ENCODE data around the gene RRP9.
A peak's percentile ranks its signal among the peaks of the same experiment; 100 is the strongest.

Gene RRP9

DNA sequence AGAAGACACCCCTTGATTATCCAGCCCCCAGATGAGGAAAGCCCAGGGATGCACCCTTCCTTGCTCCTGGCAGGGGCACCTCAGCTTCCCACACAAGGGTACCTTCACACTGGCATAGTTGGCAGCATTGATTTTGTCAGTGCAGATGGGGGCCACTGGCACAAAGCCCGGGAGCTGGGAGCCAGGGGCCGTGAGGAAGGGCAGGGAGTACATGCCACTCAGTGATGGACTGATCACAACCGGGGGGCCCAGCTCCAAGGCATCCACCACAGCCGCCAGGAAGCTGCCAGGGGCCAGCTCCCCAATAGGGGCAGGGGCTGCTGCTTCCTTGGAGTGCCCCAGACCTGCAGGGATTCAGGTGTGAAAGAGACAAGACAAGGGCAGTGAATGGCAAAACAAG lies 28.1 kb upstream of the RRP9 start:
- TF ChIP-seq, protein P1, sequence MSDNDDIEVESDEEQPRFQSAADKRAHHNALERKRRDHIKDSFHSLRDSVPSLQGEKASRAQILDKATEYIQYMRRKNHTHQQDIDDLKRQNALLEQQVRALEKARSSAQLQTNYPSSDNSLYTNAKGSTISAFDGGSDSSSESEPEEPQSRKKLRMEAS (IDR thresholded peaks at IDR 0.05): no peak
- TF ChIP-seq RAD21 (IDR thresholded peaks at IDR 0.05; ENCODE audit: low read depth) (no peak), EP300 (IDR thresholded peaks at IDR 0.05; ENCODE audit: borderline replicate concordance) (no peak), YY1 (IDR thresholded peaks at IDR 0.05; ENCODE audit: low read depth) (no peak), NFIC (IDR thresholded peaks at IDR 0.05) (no peak), TEAD4 (IDR thresholded peaks at IDR 0.05) (no peak), EGR1 (IDR thresholded peaks at IDR 0.05) (no peak), CREB1 (IDR thresholded peaks at IDR 0.05; ENCODE audit: low read depth) (no peak), TCF12 (IDR thresholded peaks at IDR 0.05; ENCODE audit: low read depth) (no peak), CEBPB (IDR thresholded peaks at IDR 0.05) (no peak)
- TF ChIP-seq, protein P2, sequence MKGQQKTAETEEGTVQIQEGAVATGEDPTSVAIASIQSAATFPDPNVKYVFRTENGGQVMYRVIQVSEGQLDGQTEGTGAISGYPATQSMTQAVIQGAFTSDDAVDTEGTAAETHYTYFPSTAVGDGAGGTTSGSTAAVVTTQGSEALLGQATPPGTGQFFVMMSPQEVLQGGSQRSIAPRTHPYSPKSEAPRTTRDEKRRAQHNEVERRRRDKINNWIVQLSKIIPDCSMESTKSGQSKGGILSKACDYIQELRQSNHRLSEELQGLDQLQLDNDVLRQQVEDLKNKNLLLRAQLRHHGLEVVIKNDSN (IDR thresholded peaks at IDR 0.05): no peak

DNA sequence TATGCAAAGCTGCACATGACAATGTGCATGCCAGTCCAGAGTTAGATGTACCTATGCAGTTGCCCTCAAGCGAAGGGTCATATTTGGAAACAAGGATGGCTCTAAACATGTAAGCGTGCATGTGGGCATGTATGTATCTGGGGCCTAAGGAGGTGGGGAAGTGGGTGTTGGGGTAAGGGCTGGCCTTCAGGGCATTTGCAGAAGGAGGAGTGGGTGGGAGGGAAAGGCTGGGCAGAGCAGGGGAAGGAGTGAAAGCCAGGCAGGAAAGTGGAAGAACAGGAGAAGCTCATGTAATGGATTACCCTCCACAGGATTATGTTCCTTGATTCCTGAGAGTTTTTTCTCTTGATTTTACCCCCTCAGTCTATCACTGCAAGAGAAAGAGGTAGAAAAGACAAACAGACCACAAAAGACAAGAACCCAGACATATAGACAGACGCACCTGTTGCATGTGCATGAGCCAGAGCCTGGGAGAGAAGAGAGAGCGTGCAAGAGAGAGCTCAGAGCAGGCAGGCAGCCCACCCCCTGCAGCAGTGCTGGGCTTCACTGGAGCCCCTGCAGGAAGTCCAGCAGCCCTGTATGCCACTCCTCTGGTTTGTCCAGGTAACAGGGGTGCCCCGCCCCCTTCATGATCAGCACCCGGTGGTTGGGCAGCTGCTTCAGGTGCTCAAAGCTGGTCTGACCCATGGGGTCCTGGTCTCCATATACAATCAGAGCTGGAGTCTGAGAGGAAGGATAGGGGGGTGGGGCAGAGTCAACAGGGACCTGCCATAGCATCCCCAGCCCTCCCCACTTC lies 27.4 kb upstream of the RRP9 start:
- no peak for TF ChIP-seq NFIC (IDR thresholded peaks at IDR 0.05)
- TF ChIP-seq ZBTB7A (IDR thresholded peaks at IDR 0.05; ENCODE audit: low read depth): 0 out of 2 replicates have a peak, but pooled peaks have one; percentile 35
- no peak for TF ChIP-seq FOXM1 (IDR thresholded peaks at IDR 0.05; ENCODE audit: borderline replicate concordance, low read depth)

DNA sequence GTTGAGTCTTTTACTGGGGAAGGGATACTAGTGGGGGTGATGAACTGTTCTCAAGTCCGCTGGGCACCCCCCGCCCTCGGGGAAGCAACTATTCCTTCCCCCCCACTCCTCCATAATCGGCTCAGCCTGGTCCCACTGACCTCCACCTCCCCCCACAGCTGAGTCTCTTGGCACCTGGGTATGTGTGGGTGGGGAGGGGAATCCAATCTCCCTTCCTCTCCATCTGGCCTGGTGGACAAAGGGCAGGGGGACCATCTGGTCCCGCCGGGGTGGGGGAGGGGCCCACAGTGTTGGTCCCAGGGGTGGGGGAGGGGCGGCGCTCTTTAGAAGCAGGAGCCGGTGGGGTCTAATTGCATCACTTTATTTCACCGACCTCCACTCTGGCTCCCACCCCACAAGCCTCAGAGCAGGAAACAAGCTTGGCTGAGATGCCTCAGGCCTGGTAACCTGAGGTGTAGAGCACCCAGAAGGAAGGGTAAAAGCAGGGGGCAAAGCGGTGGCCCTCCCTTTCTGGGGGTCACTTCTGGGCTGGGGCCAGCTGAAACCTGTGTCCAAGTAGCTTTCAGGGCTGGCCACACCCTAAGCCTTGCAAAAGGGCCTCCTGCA lies 26.6 kb upstream of the RRP9 start:
- TF ChIP-seq TCF12 (IDR thresholded peaks at IDR 0.05; ENCODE audit: low read depth): 0 out of 2 replicates have a peak, but pooled peaks have one; percentile 17
- 0 out of 2 replicates have a peak, but pooled peaks have one; percentile 19 for TF ChIP-seq EGR1 (IDR thresholded peaks at IDR 0.05)
- TF ChIP-seq, protein P2 (IDR thresholded peaks at IDR 0.05): no peak

DNA sequence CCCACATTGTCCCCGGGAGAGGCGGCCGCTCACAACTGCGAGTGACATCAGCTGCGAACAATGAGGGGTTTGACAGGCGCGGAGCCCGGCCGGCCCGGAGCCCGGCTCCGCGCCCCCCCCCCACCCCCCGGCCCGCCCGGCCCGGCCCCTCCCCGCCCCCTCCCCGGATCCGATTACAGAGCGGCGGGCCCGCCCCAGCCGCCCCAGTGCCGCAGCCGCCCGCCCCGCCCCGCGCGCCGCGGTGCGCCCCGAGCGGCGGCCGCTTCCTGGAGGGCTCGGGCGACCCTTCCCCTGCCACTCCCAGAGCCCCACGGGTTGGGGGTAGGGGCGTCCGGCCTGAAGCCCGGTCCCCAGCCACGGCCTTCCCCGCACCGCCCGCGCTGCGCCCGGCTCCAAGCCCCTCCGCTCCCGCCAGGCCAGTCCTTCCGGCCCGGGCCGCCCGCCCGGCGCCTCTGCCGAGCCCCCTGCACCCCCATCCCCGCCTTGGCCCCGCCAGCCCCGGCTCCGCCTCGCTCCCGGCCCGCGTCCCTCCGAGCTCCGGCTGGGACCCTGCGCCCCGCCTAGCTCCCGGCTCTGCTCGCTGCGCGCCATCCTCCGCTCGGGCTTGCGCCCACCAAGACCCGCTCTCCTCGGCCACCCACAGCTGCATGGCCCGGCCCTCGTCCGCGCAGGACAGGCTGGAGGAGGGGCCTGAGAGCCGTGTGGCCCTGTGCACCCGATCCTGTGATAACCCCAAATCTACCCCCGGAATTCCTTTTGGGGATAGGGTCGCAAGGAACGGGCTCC lies 25.9 kb upstream of the RRP9 start, which contains the start of gene PCBP4:
TSS of gene PCBP4 (minus strand) at position 71 of the 786 bp plus-strand sequence. CDS start 6,214 bp downstream, outside the sequence.
- TF ChIP-seq ZBTB7A (IDR thresholded peaks at IDR 0.05; ENCODE audit: low read depth) (peak; percentile 87), YY1 (IDR thresholded peaks at IDR 0.05; ENCODE audit: low read depth) (no peak)

DNA sequence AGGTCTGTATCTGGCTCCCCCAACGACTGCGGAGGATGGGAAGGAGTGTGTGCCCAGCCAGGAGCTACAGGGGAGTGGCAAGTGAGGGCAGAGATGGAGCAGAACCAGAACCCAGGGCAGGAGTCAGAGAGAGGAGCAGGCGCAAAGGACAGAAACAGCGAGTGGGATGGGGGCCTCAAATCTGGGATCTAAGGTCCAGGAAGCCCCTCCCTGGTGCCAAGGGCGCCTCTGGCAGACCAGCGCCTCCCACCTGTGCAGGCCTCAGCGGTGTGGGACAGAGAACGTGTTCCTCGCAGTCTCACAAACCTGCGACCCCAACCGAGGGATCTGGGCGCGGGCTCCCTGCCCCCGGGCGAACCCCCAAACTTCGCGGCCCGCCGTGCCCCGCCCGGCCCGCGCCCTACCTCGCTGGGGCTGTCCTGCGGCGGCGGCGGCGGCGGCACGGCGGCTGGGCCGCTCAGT lies 25.2 kb upstream of the RRP9 start:
- TF ChIP-seq, protein P1 (IDR thresholded peaks at IDR 0.05): no peak
- TF ChIP-seq EGR1 (IDR thresholded peaks at IDR 0.05) (no peak), RAD21 (IDR thresholded peaks at IDR 0.05; ENCODE audit: low read depth) (no peak), CREB1 (IDR thresholded peaks at IDR 0.05; ENCODE audit: low read depth) (no peak), ZBTB7A (IDR thresholded peaks at IDR 0.05; ENCODE audit: low read depth) (no peak), YY1 (IDR thresholded peaks at IDR 0.05; ENCODE audit: low read depth) (no peak), TCF12 (IDR thresholded peaks at IDR 0.05; ENCODE audit: low read depth) (no peak), CEBPB (IDR thresholded peaks at IDR 0.05) (no peak), TAF1 (IDR thresholded peaks at IDR 0.05; ENCODE audit: low read depth) (no peak), TEAD4 (IDR thresholded peaks at IDR 0.05) (no peak), NFIC (IDR thresholded peaks at IDR 0.05) (no peak), EP300 (IDR thresholded peaks at IDR 0.05; ENCODE audit: borderline replicate concordance) (no peak)
- TF ChIP-seq, protein P3, sequence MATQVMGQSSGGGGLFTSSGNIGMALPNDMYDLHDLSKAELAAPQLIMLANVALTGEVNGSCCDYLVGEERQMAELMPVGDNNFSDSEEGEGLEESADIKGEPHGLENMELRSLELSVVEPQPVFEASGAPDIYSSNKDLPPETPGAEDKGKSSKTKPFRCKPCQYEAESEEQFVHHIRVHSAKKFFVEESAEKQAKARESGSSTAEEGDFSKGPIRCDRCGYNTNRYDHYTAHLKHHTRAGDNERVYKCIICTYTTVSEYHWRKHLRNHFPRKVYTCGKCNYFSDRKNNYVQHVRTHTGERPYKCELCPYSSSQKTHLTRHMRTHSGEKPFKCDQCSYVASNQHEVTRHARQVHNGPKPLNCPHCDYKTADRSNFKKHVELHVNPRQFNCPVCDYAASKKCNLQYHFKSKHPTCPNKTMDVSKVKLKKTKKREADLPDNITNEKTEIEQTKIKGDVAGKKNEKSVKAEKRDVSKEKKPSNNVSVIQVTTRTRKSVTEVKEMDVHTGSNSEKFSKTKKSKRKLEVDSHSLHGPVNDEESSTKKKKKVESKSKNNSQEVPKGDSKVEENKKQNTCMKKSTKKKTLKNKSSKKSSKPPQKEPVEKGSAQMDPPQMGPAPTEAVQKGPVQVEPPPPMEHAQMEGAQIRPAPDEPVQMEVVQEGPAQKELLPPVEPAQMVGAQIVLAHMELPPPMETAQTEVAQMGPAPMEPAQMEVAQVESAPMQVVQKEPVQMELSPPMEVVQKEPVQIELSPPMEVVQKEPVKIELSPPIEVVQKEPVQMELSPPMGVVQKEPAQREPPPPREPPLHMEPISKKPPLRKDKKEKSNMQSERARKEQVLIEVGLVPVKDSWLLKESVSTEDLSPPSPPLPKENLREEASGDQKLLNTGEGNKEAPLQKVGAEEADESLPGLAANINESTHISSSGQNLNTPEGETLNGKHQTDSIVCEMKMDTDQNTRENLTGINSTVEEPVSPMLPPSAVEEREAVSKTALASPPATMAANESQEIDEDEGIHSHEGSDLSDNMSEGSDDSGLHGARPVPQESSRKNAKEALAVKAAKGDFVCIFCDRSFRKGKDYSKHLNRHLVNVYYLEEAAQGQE (IDR thresholded peaks at IDR 0.05; ENCODE audit: low read depth): no peak
- TF ChIP-seq, protein P2 (IDR thresholded peaks at IDR 0.05): no peak

DNA sequence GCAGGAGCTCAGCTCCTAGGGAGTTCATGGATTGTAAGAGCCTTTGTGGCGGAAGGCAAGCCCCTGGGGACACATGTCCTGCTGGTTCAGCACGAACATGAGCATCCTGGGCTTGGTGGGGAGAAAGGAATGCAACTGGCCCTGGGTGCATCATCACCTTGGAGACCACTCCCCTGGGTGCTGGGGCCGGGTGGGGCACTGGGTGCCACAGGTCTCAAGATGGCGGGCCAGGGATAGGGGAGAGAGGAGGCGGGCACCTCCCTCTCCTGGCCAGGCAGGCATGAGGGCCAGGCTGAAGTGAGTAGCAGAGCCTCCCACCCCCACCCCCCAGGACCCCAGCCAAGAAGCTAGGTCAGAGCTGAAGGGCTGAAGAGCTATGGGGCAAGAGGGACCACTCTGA lies 24.8 kb upstream of the RRP9 start:
- TF ChIP-seq CEBPB (IDR thresholded peaks at IDR 0.05) (no peak), TCF12 (IDR thresholded peaks at IDR 0.05; ENCODE audit: low read depth) (no peak), YY1 (IDR thresholded peaks at IDR 0.05; ENCODE audit: low read depth) (no peak)
- TF ChIP-seq, protein P2 (IDR thresholded peaks at IDR 0.05): no peak
